Caco-2 (cell line): ENCODE data around the gene SYCP2. TPM values are rescaled to one million over a fixed set of nuclear protein-coding genes. Genes with fewer than 3 reads are reported as not detected.

Experiments used
- BruUV-seq: library from RNA; stranded (reverse); fragments of 400-500 nt; replicated peaks from 2 replicates; lab custom pipeline; 2021; lab: Mats Ljungman, UMichigan
- CTCF ChIA-PET: fragments of 300-600 bp; sonication (Branson Sonifier 250); formaldehyde crosslinking; loops from one replicate; lab custom pipeline; 2022; ENCODE audit warnings: antibody characterized with exemption; lab: Charles Lee
- POLR2A ChIA-PET: fragments of 300-600 bp; sonication (Branson Sonifier 250); formaldehyde crosslinking; loops from one replicate; lab custom pipeline; 2022; ENCODE audit warnings: antibody characterized with exemption; lab: Charles Lee
- DNase-seq, 2 experiments: peaks; one replicate each; pipeline versions ENCODE4 v3.0.0 to v3.0.0-alpha.2; 2020 to 2022
- H3K27me3 ChIP-seq: replicated peaks from 2 replicates; pipeline ENCODE4 v1.6.0; 2011; ENCODE audit warnings: low read length; ENCODE audit not compliant: control insufficient read depth, insufficient read depth
- H3K36me3 ChIP-seq: 2 replicates; pipeline ENCODE4 v1.5.1; 2011; ENCODE audit warnings: low read length; ENCODE audit not compliant: control insufficient read depth, insufficient read depth
- H3K4me1 ChIP-seq: fragments of 250-450 bp; sonication (Bioruptor Pico); 2 replicates; pipeline ENCODE4 v1.5.1; 2020; ENCODE audit warnings: mild to moderate bottlenecking
- H3K4me3 ChIP-seq: 2 replicates; pipeline ENCODE4 v1.5.1; 2011; ENCODE audit warnings: low read depth, mild to moderate bottlenecking, control low read depth, low read length
- H3K9me3 ChIP-seq: fragments of 250-450 bp; sonication (Bioruptor Pico); 2 replicates; pipeline ENCODE4 v1.5.1; 2020; ENCODE audit warnings: mild to moderate bottlenecking, moderate library complexity
- H3K27ac Mint-ChIP-seq: one replicate; pipeline ENCODE4 v1.8.0; 2022; ENCODE audit warnings: mixed read lengths; ENCODE audit not compliant: unreplicated experiment
- H3K27me3 Mint-ChIP-seq: one replicate; pipeline ENCODE4 v1.8.0; 2022; ENCODE audit warnings: mixed read lengths; ENCODE audit not compliant: insufficient read depth, unreplicated experiment
- H3K36me3 Mint-ChIP-seq: one replicate; pipeline ENCODE4 v1.8.0; 2022; ENCODE audit warnings: mild to moderate bottlenecking, mixed read lengths; ENCODE audit not compliant: insufficient read depth, unreplicated experiment
- H3K4me1 Mint-ChIP-seq: one replicate; pipeline ENCODE4 v1.8.0; 2022; ENCODE audit warnings: low read depth, mixed read lengths; ENCODE audit not compliant: unreplicated experiment
- H3K4me3 Mint-ChIP-seq: one replicate; pipeline ENCODE4 v1.8.0; 2022; ENCODE audit warnings: mild to moderate bottlenecking, moderate library complexity, mixed read lengths; ENCODE audit not compliant: unreplicated experiment
- H3K9me3 Mint-ChIP-seq: one replicate; pipeline ENCODE4 v1.8.0; 2022; ENCODE audit warnings: mixed read lengths; ENCODE audit not compliant: unreplicated experiment
- CTCF ChIP-seq, 2 experiments: fragments of 200-600 bp in 1 of 2; IDR thresholded peaks; 1 replicate in 1 of 2; 2 replicates in 1 of 2; pipeline versions ENCODE4 v1.5.1 to v1.8.0; 2011 to 2022; ENCODE audit warnings: antibody characterized with exemption in 1 of 2, control low read depth in 1 of 2, inconsistent platforms in 1 of 2, low read depth in 1 of 2, low read length in 1 of 2, mild to moderate bottlenecking in 1 of 2, moderate library complexity in 1 of 2; ENCODE audit not compliant: insufficient read depth in 1 of 2, severe bottlenecking in 1 of 2, unreplicated experiment in 1 of 2
- intact Hi-C: fragments of 100-400 bp; cut with micrococcal nuclease; formaldehyde crosslinking; loops from one replicate; pipeline ENCODE4 v1.10.0; 2022; ENCODE audit not compliant: unreplicated experiment
- total RNA-seq: library from RNA; stranded (reverse); gene quantifications from 2 replicates; pipeline ENCODE4 v1.2.3, GENCODE V29; 2022

The SYCP2 gene
- total RNA-seq, 1 experiment from 2014 or later = 68.7 TPM

DNA sequence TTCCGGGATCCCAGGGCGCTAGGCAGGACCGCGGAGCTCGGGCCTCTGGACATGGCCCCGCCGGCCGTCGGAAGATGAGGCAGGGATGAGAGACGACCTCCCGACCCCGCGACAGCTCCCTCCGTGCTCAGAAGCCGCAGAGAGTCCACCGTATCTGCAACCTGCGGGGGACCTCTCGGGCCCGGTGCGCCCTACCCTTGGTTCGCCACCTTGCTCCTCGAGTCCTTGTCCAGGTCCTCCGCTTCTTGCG, 6.4 kb upstream of the SYCP2 start:
- BruUV-seq = TSS peak; percentile 24
- intact Hi-C loops = loop anchor here (1.0 to 10.0 kb wide), 3 partner anchors 17 to 425 kb away; no protein-coding TSS in a partner anchor
- ChIA-PET CTCF (interaction anchor here (0.6 to 2.4 kb wide), 14 partner anchors 9 to 156 kb away, joined by 3 to 31 read pairs (median 4); no protein-coding TSS in a partner anchor), POLR2A (interaction anchor here (0.7 to 1.4 kb wide), 10 partner anchors 8 to 907 kb away, joined by 3 to 14 read pairs (median 4); partner anchors contain the start of genes ATP5F1E and CDH26)
- no peaks in the 10 kb centered on the region for H3K27me3 Mint-ChIP-seq
- Histone ChIP-seq H3K9me3 (no peaks in the 10 kb centered on the region), H3K4me1 (peaks cover 17% of the 10 kb centered on the region), H3K27me3 (no peaks in the 10 kb centered on the region), H3K4me3 (peak overlapping the region; percentile 75), H3K36me3 (no peaks in the 10 kb centered on the region)
- H3K27ac Mint-ChIP-seq = peak overlapping the region; percentile 97
- H3K4me1 Mint-ChIP-seq = peaks cover 29% of the 10 kb centered on the region
- DNase-seq = peak; percentile 60
- H3K4me3 Mint-ChIP-seq = peak overlapping the region; percentile 99
- H3K36me3 Mint-ChIP-seq = peaks cover 40% of the 10 kb centered on the region
- TF ChIP-seq CTCF (IDR thresholded peaks at IDR 0.05; ENCODE audit: insufficient read depth in 1 of 2, low read depth in 1 of 2, low read length in 1 of 2, severe bottlenecking in 1 of 2, unreplicated experiment in 1 of 2) = no peak
- H3K9me3 Mint-ChIP-seq = no peaks in the 10 kb centered on the region

DNA sequence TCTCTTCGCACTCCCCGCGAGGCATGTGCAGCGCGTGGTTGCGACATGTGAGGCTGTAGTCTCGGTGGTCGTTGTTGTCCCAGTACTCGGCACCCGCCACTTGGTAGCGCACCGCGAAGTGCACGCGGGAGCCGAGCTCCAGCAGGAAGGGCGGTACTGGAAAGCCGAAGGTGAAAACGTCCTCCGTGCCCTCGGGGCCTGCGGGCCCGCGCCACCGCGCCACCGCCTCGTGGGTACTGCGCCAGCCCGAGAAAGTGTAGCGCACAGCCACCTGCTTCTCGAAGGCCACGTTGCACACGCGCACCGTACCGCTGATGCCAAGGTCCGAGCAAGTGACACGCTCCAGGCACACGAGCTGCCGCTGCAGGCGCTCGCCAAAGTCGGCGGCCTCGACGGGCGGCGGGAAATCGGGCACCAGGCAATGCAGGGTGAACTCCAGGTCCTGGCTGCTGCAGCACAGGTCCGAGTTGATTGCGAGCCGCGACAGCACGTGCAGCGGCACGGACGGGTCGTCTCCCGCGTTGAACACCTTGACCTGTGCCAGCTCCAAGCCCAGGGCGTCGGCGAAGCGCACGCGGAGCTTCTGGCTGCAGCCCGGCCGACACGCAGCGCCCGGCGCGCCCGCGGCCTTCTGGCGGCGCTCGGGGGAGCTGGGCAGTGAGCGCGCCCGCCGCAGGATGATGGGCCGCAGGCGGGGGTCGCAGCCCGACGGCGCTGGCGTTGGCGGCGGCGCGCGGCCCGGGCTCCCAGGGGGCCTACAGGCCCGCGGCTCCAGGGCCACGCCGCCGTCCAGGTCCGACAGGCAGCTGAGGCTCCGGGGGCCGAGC, 5.8 kb upstream of the SYCP2 start:
- Histone ChIP-seq H3K4me3 (peak overlapping the region; percentile 75), H3K36me3 (no peaks in the 10 kb centered on the region), H3K4me1 (peaks cover 22% of the 10 kb centered on the region), H3K27me3 (no peaks in the 10 kb centered on the region), H3K9me3 (no peaks in the 10 kb centered on the region)
- intact Hi-C loops = no loop called here
- Mint-ChIP-seq H3K4me3 (peak overlapping the region; percentile 99), H3K9me3 (no peaks in the 10 kb centered on the region), H3K27ac (peak overlapping the region; percentile 97), H3K36me3 (peaks cover 35% of the 10 kb centered on the region), H3K27me3 (no peaks in the 10 kb centered on the region), H3K4me1 (peaks cover 32% of the 10 kb centered on the region)
- DNase-seq = peak in 1 of 2 experiments; percentile 44
- no peak for TF ChIP-seq CTCF (IDR thresholded peaks at IDR 0.05; ENCODE audit: insufficient read depth in 1 of 2, low read depth in 1 of 2, low read length in 1 of 2, severe bottlenecking in 1 of 2, unreplicated experiment in 1 of 2)
- ChIA-PET CTCF (interaction anchor here (0.6 to 2.4 kb wide), 7 partner anchors 9 to 111 kb away, joined by 3 to 31 read pairs (median 4); no protein-coding TSS in a partner anchor), POLR2A (interaction anchor here (0.5 to 1.4 kb wide), 4 partner anchors 9 to 907 kb away, joined by 4 to 14 read pairs (median 4); partner anchors contain the start of gene ATP5F1E)
- no TSS peak for BruUV-seq

DNA sequence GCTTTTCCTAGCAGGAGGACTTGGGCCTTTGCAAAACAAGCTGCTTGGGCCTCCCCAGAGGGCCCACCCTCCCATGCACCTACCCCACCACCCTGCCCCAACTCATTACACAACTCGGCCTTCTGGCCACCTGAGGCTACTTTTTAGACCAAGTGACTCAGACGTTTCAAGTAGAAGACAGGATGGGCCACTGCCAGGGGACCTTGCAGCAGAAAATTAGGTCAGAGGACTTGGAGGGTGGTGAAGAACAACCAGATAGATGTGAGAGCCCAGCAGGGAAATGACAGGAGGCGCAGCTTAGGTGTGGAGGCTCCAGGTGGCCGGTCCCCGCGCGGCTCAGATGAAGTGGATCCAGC, 5.2 kb upstream of the SYCP2 start:
- no peak for TF ChIP-seq CTCF (IDR thresholded peaks at IDR 0.05; ENCODE audit: insufficient read depth in 1 of 2, low read depth in 1 of 2, low read length in 1 of 2, severe bottlenecking in 1 of 2, unreplicated experiment in 1 of 2)
- intact Hi-C loops = no loop called here
- Histone ChIP-seq H3K4me1 (peaks cover 22% of the 10 kb centered on the region), H3K4me3 (peak overlapping the region; percentile 75), H3K9me3 (no peaks in the 10 kb centered on the region), H3K27me3 (no peaks in the 10 kb centered on the region), H3K36me3 (no peaks in the 10 kb centered on the region)
- no peaks in the 10 kb centered on the region for H3K27me3 Mint-ChIP-seq
- DNase-seq = no peak
- no TSS peak for BruUV-seq
- ChIA-PET CTCF (interaction anchor here (0.6 to 1.3 kb wide), 3 partner anchors 17 to 111 kb away, joined by 3 read pairs; no protein-coding TSS in a partner anchor), POLR2A (interaction anchor here (0.5 kb wide), 1 partner anchor 149 kb away, joined by 4 read pairs; no protein-coding TSS in a partner anchor)
- peaks cover 32% of the 10 kb centered on the region for H3K4me1 Mint-ChIP-seq
- peak overlapping the region; percentile 79 for H3K27ac Mint-ChIP-seq
- peaks cover 34% of the 10 kb centered on the region for H3K36me3 Mint-ChIP-seq
- peak overlapping the region; percentile 99 for H3K4me3 Mint-ChIP-seq
- H3K9me3 Mint-ChIP-seq = no peaks in the 10 kb centered on the region
